Measurements from ENCODE around the gene DRAP1. TPM values are rescaled to one million over a fixed set of nuclear protein-coding genes. Genes with fewer than 3 reads are reported as not detected.

DRAP1 gene
- total and polyA plus RNA-seq, 2 experiments from 2014 or later, result 257 to 288 TPM

GRCh38 chr11:65952052-65952521, 32.9 kb downstream of the DRAP1 start:
- no peaks in the 10 kb centered on the region for H3K27me3 ChIP-seq
- H3K36me3 ChIP-seq, result no peaks in the 10 kb centered on the region
- no peak for DNase-seq (ENCODE audit: low read depth in 1 of 2, low spot score in 1 of 2)
- H3K4me3 ChIP-seq, result no peak overlapping the region
- TF ChIP-seq CTCF (IDR thresholded peaks at IDR 0.05; ENCODE audit: low read depth, low read length), result no peak
- no peak overlapping the region for H3K27ac ChIP-seq
- H3K9me3 ChIP-seq (ENCODE audit: low read depth), result no peaks in the 10 kb centered on the region
- no peaks in the 10 kb centered on the region for H3K4me1 ChIP-seq (ENCODE audit: low read depth)

- Histone ChIP-seq H3K4me3 (no peak overlapping the region), H3K27me3 (no peaks in the 10 kb centered on the region), H3K27ac (no peak overlapping the region), H3K36me3 (no peaks in the 10 kb centered on the region), H3K4me1 (ENCODE audit: low read depth) (no peaks in the 10 kb centered on the region), H3K9me3 (ENCODE audit: low read depth) (no peaks in the 10 kb centered on the region)
- no peak for DNase-seq (ENCODE audit: low read depth in 1 of 2, low spot score in 1 of 2)
- no peak for TF ChIP-seq CTCF (IDR thresholded peaks at IDR 0.05; ENCODE audit: low read depth, low read length)
Observed at GRCh38 chr11:65953471-65953870, 34.2 kb downstream of the DRAP1 start.

GRCh38 chr11:65954771-65955170, 35.5 kb downstream of the DRAP1 start:
- Histone ChIP-seq H3K4me1 (ENCODE audit: low read depth) (no peaks in the 10 kb centered on the region), H3K36me3 (no peaks in the 10 kb centered on the region), H3K27ac (no peak overlapping the region), H3K9me3 (ENCODE audit: low read depth) (no peaks in the 10 kb centered on the region), H3K4me3 (no peak overlapping the region), H3K27me3 (no peaks in the 10 kb centered on the region)
- TF ChIP-seq CTCF (IDR thresholded peaks at IDR 0.05; ENCODE audit: low read depth, low read length), result no peak
- no peak for DNase-seq (ENCODE audit: low read depth in 1 of 2, low spot score in 1 of 2)

- no peaks in the 10 kb centered on the region for H3K9me3 ChIP-seq (ENCODE audit: low read depth)
- no peak overlapping the region for H3K4me3 ChIP-seq
- no peak for DNase-seq (ENCODE audit: low read depth in 1 of 2, low spot score in 1 of 2)
- peaks cover 5% of the 10 kb centered on the region for H3K4me1 ChIP-seq (ENCODE audit: low read depth)
- H3K36me3 ChIP-seq, result no peaks in the 10 kb centered on the region
- no peaks in the 10 kb centered on the region for H3K27me3 ChIP-seq
- no peak overlapping the region for H3K27ac ChIP-seq
- TF ChIP-seq CTCF (IDR thresholded peaks at IDR 0.05; ENCODE audit: low read depth, low read length), result no peak
Observed at GRCh38 chr11:65958291-65958690, 39.1 kb downstream of the DRAP1 start.

GRCh38 chr11:65958774-65959420, 39.7 kb downstream of the DRAP1 start:
- H3K27ac ChIP-seq, result peak overlapping the region; percentile 57
- no peaks in the 10 kb centered on the region for H3K36me3 ChIP-seq
- no peak for TF ChIP-seq CTCF (IDR thresholded peaks at IDR 0.05; ENCODE audit: low read depth, low read length)
- H3K4me3 ChIP-seq, result no peak overlapping the region
- H3K27me3 ChIP-seq, result no peaks in the 10 kb centered on the region
- no peaks in the 10 kb centered on the region for H3K9me3 ChIP-seq (ENCODE audit: low read depth)
- DNase-seq (ENCODE audit: low read depth in 1 of 2, low spot score in 1 of 2), result peak in 1 of 2 donors; percentile 18
- H3K4me1 ChIP-seq (ENCODE audit: low read depth), result peaks cover 5% of the 10 kb centered on the region

Data from cardiac muscle cell (in vitro differentiated cells and primary cell).